Ovary (tissue), 9 donors: Measurements from ENCODE around the gene NUP93. TPM values are rescaled to one million over a fixed set of nuclear protein-coding genes. Genes with fewer than 3 reads are reported as not detected.

Experiments used
- DNase-seq, 5 donors: peaks; one replicate each; pipeline ENCODE4 v3.0.0-alpha.2; 2019 to 2020
- H3K27ac ChIP-seq, 2 donors: fragments of 200-600 bp; one replicate each; pipeline versions ENCODE4 v1.5.1 to v1.8.0; 2019 to 2022
- H3K27me3 ChIP-seq: fragments of 200-600 bp; one replicate; pipeline ENCODE4 v1.8.0; 2022
- H3K36me3 ChIP-seq: fragments of 200-600 bp; sonication (generic); one replicate; pipeline ENCODE4 v1.5.1; 2019
- H3K4me1 ChIP-seq: one replicate; pipeline ENCODE4 v1.8.1; 2013; ENCODE audit warnings: mild to moderate bottlenecking, moderate library complexity; ENCODE audit not compliant: insufficient read depth
- H3K4me3 ChIP-seq: fragments of 200-600 bp; sonication (generic); one replicate; pipeline ENCODE4 v1.5.1; 2017
- H3K9me3 ChIP-seq, 2 donors: fragments of 200-600 bp in 1 of 2; sonication (generic) in 1 of 2; one replicate each; pipeline versions ENCODE4 v1.5.1 to v1.8.1; 2013 to 2019; ENCODE audit warnings: mild to moderate bottlenecking in 1 of 2, moderate library complexity in 1 of 2
- EP300 ChIP-seq: sonication (generic); formaldehyde crosslinking; IDR thresholded peaks from one replicate; pipeline ENCODE4 v1.6.1; 2017; ENCODE audit warnings: antibody characterized with exemption
- POLR2A ChIP-seq: fragments of 450-650 bp; IDR thresholded peaks from one replicate; pipeline ENCODE4 v1.6.1; 2017; ENCODE audit warnings: antibody characterized with exemption, mild to moderate bottlenecking, moderate library complexity
- WGBS, 3 donors: extraction: QIAGEN DNeasy Blood & Tissue Kit in 1 of 3; methylation state at CpG; one replicate each; pipeline versions ENCODE4 v1.1.5 to v1.1.7; 2013 to 2017; 5-methylcytosine and 5-hydroxymethylcytosine counted together
- intact Hi-C, 4 donors: fragments of 100-400 bp; cut with DNase I; formaldehyde crosslinking; loops; one replicate each; pipeline versions ENCODE4 v1.11.0 to v1.15.1; 2022 to 2023
- polyA plus RNA-seq, 2 donors: library from polyadenylated mRNA; stranded (reverse); fragments of 200-250 nt in 1 of 2; fragments of 350-450 nt in 1 of 2; fragmentation: Illumina TruSeq in 1 of 2; extraction: RNeasy Lipid Tissue Mini Kit (QIAGEN cat#74804) in 1 of 2; gene quantifications; one replicate each; pipeline ENCODE4 v1.2.3, GENCODE V29; 2013 to 2014
- total RNA-seq, 7 donors: library from RNA; depleted of rRNA in 2 of 7; stranded (reverse); fragments of >200 nt in 2 of 7; fragmentation: NEBNext Ultra II Directional in 3 of 7; extraction: Animal tissue kit (Norgen Biotek cat#: 25700) in 3 of 7; gene quantifications; one replicate each; pipeline versions ENCODE4 v1.1.0 to v1.2.4, GENCODE V29; 2016 to 2023
- TF ChIP-seq, protein P1 (sequence below), 3 donors: fragments of 450-650 bp in 2 of 3; fragments of 200-600 bp in 1 of 3; IDR thresholded peaks; one replicate each; pipeline versions ENCODE4 v1.5.1 to v1.8.0; 2016 to 2022; ENCODE audit warnings: antibody characterized with exemption in 3 of 3, mild to moderate bottlenecking in 1 of 3
- donor health status: DM: no; HTN: no; CAD: no; lungs with moderate emphysema.
- donor health status: DM: no; HTN: no; CAD: no.
- donor health status: Bipolar disorder and iron deficiency.
- donor health status: DM: yes; HTN: yes; CAD: no.
- donor health status: DM: no; HTN: no; CAD: no.
- donor health status: DM: yes; HTN: yes; CAD: no.

Gene NUP93
- total and polyA plus RNA-seq, 9 donors: 24.1 to 53.9 (median 42.7) TPM

DNA sequence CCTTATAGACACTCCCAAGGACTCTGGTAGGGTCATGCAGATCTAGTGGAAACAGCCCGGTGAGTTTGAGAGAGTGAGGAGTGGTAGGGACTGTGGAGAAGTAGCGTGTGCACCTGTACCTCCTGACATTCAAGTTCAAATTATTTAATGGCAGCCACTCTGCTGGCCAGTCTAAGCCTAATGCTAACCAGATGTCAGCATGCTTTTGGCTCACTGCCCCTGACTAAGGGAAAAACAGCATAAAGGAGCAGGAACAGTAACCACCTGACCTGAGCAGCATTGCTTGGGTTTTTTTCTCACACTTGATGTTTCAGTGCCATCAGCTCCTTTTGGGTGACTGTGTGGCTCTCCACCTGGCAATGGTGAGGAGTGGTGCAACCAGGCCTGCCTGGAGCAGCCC lies 111.3 kb downstream of the NUP93 start:
- Histone ChIP-seq H3K27me3 (no peaks in the 10 kb centered on the region), H3K36me3 (no peaks in the 10 kb centered on the region), H3K9me3 (no peaks in the 10 kb centered on the region), H3K27ac (no peak overlapping the region), H3K4me1 (no peaks in the 10 kb centered on the region), H3K4me3 (no peak overlapping the region)
- intact Hi-C loops: no loop called here
- no peak for DNase-seq
- 87 to 92% (median 90%) methylated on average over 2 of the region's 2 CpGs for WGBS, 3 donors
- TF ChIP-seq EP300 (no peak), POLR2A (no peak)
- TF ChIP-seq, protein P1, sequence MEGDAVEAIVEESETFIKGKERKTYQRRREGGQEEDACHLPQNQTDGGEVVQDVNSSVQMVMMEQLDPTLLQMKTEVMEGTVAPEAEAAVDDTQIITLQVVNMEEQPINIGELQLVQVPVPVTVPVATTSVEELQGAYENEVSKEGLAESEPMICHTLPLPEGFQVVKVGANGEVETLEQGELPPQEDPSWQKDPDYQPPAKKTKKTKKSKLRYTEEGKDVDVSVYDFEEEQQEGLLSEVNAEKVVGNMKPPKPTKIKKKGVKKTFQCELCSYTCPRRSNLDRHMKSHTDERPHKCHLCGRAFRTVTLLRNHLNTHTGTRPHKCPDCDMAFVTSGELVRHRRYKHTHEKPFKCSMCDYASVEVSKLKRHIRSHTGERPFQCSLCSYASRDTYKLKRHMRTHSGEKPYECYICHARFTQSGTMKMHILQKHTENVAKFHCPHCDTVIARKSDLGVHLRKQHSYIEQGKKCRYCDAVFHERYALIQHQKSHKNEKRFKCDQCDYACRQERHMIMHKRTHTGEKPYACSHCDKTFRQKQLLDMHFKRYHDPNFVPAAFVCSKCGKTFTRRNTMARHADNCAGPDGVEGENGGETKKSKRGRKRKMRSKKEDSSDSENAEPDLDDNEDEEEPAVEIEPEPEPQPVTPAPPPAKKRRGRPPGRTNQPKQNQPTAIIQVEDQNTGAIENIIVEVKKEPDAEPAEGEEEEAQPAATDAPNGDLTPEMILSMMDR (IDR thresholded peaks at IDR 0.05): no peak

DNA sequence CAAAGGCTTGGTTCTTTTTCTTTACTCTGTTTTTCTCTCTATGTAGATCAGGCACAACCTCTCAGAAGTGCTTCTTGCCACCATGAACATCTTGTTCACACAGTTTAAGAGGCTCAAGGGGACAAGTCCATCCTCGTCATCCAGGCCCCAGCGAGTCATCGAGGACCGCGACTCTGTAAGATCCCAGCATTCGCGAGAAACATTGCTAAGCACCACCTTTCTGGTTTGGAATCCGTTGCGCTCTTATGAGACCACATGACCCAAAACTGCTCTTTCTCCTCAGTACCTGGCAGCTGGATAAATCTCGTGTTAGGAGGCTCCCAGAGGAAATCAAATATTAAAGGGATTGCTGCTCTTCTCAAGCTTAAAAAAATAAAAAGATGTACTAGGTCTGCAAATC lies 111.7 kb downstream of the NUP93 start:
- Histone ChIP-seq H3K4me3 (no peak overlapping the region), H3K4me1 (no peaks in the 10 kb centered on the region), H3K36me3 (no peaks in the 10 kb centered on the region), H3K27me3 (no peaks in the 10 kb centered on the region), H3K27ac (no peak overlapping the region), H3K9me3 (no peaks in the 10 kb centered on the region)
- TF ChIP-seq, protein P1 (IDR thresholded peaks at IDR 0.05): no peak
- TF ChIP-seq POLR2A (no peak), EP300 (no peak)
- intact Hi-C loops: no loop called here
- WGBS, 3 donors: 93 to 94% (median 94%) methylated on average over 10 of the region's 10 CpGs
- no peak for DNase-seq

DNA sequence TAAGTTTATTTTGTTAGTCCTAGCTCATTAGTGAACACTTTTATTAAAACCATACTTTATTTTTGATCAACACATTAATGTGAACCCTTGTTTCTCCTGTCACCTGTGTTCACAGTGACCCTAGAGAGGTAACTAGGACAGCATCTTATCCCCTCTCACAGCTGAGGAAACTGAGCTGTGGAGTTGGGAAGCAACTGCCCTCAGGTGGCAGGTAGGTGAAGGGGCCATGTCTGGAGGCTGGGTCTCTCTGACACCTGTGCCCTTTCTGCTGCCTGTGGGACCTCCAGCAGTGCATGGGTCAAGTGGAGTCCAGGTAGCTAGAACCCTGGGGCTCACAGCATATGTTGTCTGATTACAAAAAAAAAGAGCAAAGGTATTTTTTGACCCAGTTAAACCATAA lies 112.2 kb downstream of the NUP93 start:
- Histone ChIP-seq H3K27ac (no peak overlapping the region), H3K9me3 (no peaks in the 10 kb centered on the region), H3K4me1 (peaks cover 1% of the 10 kb centered on the region), H3K27me3 (no peaks in the 10 kb centered on the region), H3K36me3 (no peaks in the 10 kb centered on the region), H3K4me3 (no peak overlapping the region)
- DNase-seq: no peak
- TF ChIP-seq, protein P1 (IDR thresholded peaks at IDR 0.05): no peak
- TF ChIP-seq POLR2A: no peak
- intact Hi-C loops: no loop called here

DNA sequence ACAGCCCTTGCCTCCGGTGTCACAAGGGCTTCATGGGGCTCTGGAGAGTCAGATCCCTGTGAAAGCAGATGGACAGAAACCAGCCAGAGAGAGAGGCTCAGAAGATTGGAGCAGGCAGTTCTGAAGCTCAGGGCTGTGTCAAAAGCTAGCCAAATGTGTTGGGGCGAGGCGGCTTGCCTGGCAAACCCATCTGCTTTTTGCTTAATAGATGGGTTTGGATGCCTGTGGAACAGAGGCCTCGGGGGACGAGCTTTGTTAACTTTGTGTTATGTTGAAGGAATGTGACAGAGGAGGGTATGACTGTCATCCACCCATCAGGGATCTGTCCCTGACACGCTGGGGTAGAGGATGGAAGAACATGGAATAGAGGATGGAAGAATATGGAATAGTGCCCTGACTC lies 114.1 kb downstream of the NUP93 start:
- Histone ChIP-seq H3K4me3 (no peak overlapping the region), H3K36me3 (no peaks in the 10 kb centered on the region), H3K27me3 (no peaks in the 10 kb centered on the region), H3K9me3 (no peaks in the 10 kb centered on the region), H3K27ac (no peak overlapping the region), H3K4me1 (peaks cover 6% of the 10 kb centered on the region)
- no peak for DNase-seq
- TF ChIP-seq, protein P1 (IDR thresholded peaks at IDR 0.05): no peak
- TF ChIP-seq EP300 (no peak), POLR2A (no peak)
- intact Hi-C loops: no loop called here
- 91 to 96% (median 95%) methylated on average over 6 of the region's 6 CpGs for WGBS, 3 donors
